HCT116 (cell line): ENCODE measurements around the gene DHX36.

ENCODE experiments used
- CEBPB ChIP-seq: IDR thresholded peaks from 2 replicates; pipeline ENCODE4 v1.6.1; 2012; ENCODE audit warnings: low read depth
- CTCF ChIP-seq, 3 experiments: fragments of 200-600 bp in 1 of 3; sonication (generic) in 1 of 3; IDR thresholded peaks in 2 of 3; conservative IDR thresholded peaks in 1 of 3; 2 replicates each; pipeline ENCODE4 v1.5.1; 2012 to 2017; ENCODE audit warnings: low read depth in 2 of 3, low read length in 2 of 3, antibody characterized with exemption in 1 of 3, borderline replicate concordance in 1 of 3, control low read depth in 1 of 3, mild to moderate bottlenecking in 1 of 3, mixed read lengths in 1 of 3, mixed run types in 1 of 3, moderate library complexity in 1 of 3; ENCODE audit not compliant: insufficient read depth in 1 of 3
- EZH2 ChIP-seq: fragments of 200-600 bp; sonication (generic); IDR thresholded peaks from 2 replicates; pipeline ENCODE4 v1.6.1; 2017; ENCODE audit warnings: antibody characterized with exemption, mixed run types
- EZH2phosphoT487 ChIP-seq: fragments of 200-600 bp; IDR thresholded peaks from 2 replicates; pipeline ENCODE4 v1.6.1; 2018; ENCODE audit warnings: antibody characterized with exemption, borderline replicate concordance
- POLR2A ChIP-seq: IDR thresholded peaks from 2 replicates; pipeline ENCODE4 v1.7.0; 2011; ENCODE audit warnings: borderline replicate concordance; ENCODE audit not compliant: insufficient read depth, insufficient read length; ENCODE audit errors: extremely low read depth
- POLR2AphosphoS5 ChIP-seq: IDR thresholded peaks from 2 replicates; pipeline ENCODE4 v1.6.1; 2011; ENCODE audit warnings: mild to moderate bottlenecking, low read depth, low read length, moderate library complexity
- REST ChIP-seq: IDR thresholded peaks from 2 replicates; pipeline ENCODE4 v1.6.1; 2012; ENCODE audit warnings: low read depth
- SIN3A ChIP-seq: IDR thresholded peaks from 2 replicates; pipeline ENCODE4 v1.6.1; 2012; ENCODE audit warnings: low read depth
- YY1 ChIP-seq: IDR thresholded peaks from 2 replicates; pipeline ENCODE4 v1.6.1; 2011; ENCODE audit warnings: low read length, low read depth, moderate library complexity, mild to moderate bottlenecking; ENCODE audit not compliant: insufficient replicate concordance; ENCODE audit errors: extremely low read depth
- ZNF274 ChIP-seq: fragments of 200-500 bp; sonication (Bioruptor generic); IDR thresholded peaks from 2 replicates; pipeline ENCODE4 v1.6.1; 2014; ENCODE audit warnings: mild to moderate bottlenecking, low read depth, low read length, inconsistent platforms
- TF ChIP-seq, protein P1 (sequence below): IDR thresholded peaks from 2 replicates; pipeline ENCODE4 v1.6.1; 2012

DNA sequence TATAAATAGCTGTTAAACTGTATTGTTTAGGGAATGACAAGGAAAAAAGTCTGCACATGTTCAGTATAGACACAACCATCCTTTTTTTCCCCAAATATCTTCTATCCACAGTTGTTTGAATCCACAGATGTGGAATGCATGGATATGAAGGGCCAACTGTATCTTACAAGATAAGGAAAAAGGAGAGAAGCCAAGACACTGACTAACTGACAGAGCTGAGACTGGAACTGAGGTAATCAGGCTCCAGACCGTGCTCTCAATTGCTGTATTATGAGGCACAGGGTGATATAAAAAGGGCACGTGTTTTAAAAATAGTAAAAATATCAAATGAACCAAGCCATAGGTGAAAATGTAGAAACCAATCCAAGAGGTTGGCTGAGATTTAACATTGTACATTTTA, 49.0 kb downstream of the DHX36 start:
- no peak for TF ChIP-seq CTCF (IDR thresholded peaks at IDR 0.05 in 2 of 3, conservative IDR thresholded peaks at IDR 0.05 in 1 of 3; ENCODE audit: borderline replicate concordance in 1 of 3, insufficient read depth in 1 of 3, low read depth in 2 of 3, low read length in 2 of 3)
- no peak for TF ChIP-seq CEBPB
- TF ChIP-seq POLR2A, result no peak
- no peak for TF ChIP-seq EZH2
- no peak for TF ChIP-seq POLR2AphosphoS5
- TF ChIP-seq ZNF274, result no peak
- TF ChIP-seq YY1, result no peak
- no peak for TF ChIP-seq EZH2phosphoT487
- TF ChIP-seq SIN3A, result no peak
- TF ChIP-seq REST, result no peak
- TF ChIP-seq, protein P1, sequence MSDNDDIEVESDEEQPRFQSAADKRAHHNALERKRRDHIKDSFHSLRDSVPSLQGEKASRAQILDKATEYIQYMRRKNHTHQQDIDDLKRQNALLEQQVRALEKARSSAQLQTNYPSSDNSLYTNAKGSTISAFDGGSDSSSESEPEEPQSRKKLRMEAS, result no peak
